22Rv1 (cell line): Measurements from ENCODE around the gene ITGA8.

Experiments
- H3K27ac ChIP-seq: fragments of 450-650 bp; 2 replicates; pipeline ENCODE4 v1.5.1; 2017
- CTCF ChIP-seq: fragments of 450-650 bp; IDR thresholded peaks from 2 replicates; pipeline ENCODE4 v1.5.1; 2017; ENCODE audit warnings: mild to moderate bottlenecking
- ZFX ChIP-seq: fragments of 450-650 bp; IDR thresholded peaks from 2 replicates; pipeline ENCODE4 v1.6.1; 2017; ENCODE audit warnings: antibody characterized with exemption, borderline replicate concordance

ITGA8 gene

GRCh38 chr10:15754937-15755336 is 35.2 kb upstream of the ITGA8 start:
- no peak for TF ChIP-seq ZFX
- TF ChIP-seq CTCF: no peak
- no peak overlapping the region for H3K27ac ChIP-seq

GRCh38 chr10:15751046-15751445 is 31.3 kb upstream of the ITGA8 start:
- TF ChIP-seq ZFX: no peak
- no peak for TF ChIP-seq CTCF
- H3K27ac ChIP-seq: no peak overlapping the region

GRCh38 chr10:15748126-15748525 is 28.4 kb upstream of the ITGA8 start:
- no peak for TF ChIP-seq ZFX
- TF ChIP-seq CTCF: no peak
- H3K27ac ChIP-seq: no peak overlapping the region

- TF ChIP-seq ZFX (no peak), CTCF (no peak)
- no peak overlapping the region for H3K27ac ChIP-seq
Measured at GRCh38 chr10:15747632-15748031, 27.9 kb upstream of the ITGA8 start.

- H3K27ac ChIP-seq: no peak overlapping the region
- TF ChIP-seq CTCF (no peak), ZFX (no peak)
Measured at GRCh38 chr10:15745751-15746150, 26.0 kb upstream of the ITGA8 start.

GRCh38 chr10:15744217-15744865 is 24.6 kb upstream of the ITGA8 start:
- TF ChIP-seq ZFX (no peak), CTCF (peak; percentile 81)
- no peak overlapping the region for H3K27ac ChIP-seq

- no peak for TF ChIP-seq ZFX
- no peak for TF ChIP-seq CTCF
- no peak overlapping the region for H3K27ac ChIP-seq
Measured at GRCh38 chr10:15743443-15743842, 23.7 kb upstream of the ITGA8 start.
